HG03095 (cell line): ENCODE results near the gene PRKCA.
"Not testable (repeated sequence)": the region's sequence is repeated elsewhere in the genome, so short reads cannot be mapped to it uniquely, and the experiment has no call there.

ENCODE experiments used
- ATAC-seq: cut with Tn5 transposase; IDR thresholded peaks from one replicate; pipeline ENCODE4 v1.9.1; 2021; ENCODE audit warnings: moderate library complexity; ENCODE audit not compliant: unreplicated experiment

PRKCA gene

GRCh38 chr17:66480802-66481201 lies 178.4 kb downstream of the PRKCA start:
- ATAC-seq: no peak

- no peak for ATAC-seq
Measured at GRCh38 chr17:66481271-66481670, 178.9 kb downstream of the PRKCA start.

DNA sequence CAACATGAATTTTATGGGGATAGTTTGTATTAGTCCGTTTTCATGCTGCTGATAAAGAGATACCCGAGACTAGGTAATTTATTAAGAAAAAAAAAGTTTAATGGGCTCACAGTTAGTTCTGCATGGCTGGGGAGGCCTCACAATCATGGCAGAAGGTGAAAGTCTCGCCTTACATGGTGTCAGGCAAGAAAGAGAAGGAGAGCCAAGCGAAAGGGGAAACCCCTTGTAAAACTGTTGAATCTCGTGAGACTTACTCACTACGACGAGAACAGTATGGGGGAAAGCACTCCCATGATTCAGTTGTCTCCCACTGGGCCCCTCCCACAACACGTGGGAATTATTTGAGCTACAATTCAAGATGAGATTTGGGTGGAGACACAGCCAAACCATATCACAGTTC lies 181.5 kb downstream of the PRKCA start:
- no peak for ATAC-seq

DNA sequence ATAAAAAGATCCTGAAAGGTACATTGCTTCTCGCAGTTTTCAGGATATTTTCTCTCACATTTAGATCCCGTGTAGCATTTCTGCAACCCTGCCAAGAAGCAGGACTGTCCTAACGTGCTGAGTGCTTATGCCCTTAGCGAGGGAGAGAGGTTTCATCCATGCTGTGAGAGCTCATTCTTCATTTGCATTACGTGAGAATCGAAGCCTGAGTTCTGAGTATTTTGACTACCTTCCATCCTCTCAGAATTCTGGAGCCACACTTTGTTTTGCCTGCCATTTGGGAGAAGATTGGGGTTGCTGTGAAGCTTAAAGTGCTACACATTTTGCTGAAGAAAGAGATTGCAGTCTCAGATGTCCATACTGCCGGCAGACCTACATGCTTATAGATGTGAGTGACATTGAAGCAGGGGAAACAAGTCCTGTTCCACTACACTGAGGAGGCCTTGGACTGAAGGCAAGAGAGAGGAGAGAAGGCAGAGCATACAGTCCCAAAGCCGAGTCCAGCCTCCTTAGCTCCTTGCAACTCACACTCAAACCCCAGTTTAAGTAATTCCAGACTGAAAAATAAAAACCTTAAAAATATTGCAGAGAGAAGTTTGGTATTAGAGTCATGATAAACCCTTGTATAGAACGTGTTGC lies 183.0 kb downstream of the PRKCA start:
- no peak for ATAC-seq

- no peak for ATAC-seq
Measured at GRCh38 chr17:66487121-66487520, 184.7 kb downstream of the PRKCA start.

DNA sequence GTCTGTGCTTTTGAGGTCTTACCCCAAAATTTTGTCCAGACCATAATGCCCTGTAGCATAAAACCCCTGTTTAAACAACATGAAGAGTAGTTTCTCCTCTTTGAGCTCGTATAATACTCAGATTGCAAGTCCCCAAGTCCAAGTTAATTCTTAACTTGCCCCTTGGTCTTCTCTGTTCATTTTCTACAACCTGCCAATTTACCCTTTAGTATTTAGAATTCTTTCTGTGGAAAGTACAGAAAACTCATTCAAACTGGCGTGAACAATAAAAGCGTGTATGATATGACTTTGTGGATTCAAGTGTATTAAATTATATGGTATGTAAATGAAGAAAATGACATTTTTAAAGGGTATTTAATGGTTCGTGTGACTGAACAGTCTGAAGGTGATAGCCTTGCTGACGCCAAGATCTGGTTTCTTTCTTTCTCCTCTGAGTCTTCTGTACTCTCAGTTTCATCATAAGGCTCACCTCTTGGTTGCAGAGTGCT lies 185.6 kb downstream of the PRKCA start:
- ATAC-seq: no peak

DNA sequence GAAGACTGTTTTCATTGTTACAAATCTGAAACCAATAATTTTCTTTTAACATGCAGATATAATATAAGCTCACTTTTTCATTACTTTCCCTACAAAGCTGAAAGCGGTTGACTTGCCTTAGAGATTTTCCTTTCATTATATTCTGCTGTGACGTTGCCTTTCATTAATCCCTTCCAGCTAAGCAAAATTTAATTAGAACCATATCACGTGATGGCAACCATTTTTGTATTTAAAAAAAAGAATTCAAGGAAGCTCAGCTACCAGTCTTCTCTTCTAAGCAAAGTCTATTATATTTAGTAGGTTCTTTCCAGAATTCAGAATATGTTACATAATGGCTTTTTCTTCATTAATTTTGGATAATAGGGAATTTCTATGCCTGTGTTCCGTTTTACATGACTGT lies 186.5 kb downstream of the PRKCA start:
- ATAC-seq: no peak

DNA sequence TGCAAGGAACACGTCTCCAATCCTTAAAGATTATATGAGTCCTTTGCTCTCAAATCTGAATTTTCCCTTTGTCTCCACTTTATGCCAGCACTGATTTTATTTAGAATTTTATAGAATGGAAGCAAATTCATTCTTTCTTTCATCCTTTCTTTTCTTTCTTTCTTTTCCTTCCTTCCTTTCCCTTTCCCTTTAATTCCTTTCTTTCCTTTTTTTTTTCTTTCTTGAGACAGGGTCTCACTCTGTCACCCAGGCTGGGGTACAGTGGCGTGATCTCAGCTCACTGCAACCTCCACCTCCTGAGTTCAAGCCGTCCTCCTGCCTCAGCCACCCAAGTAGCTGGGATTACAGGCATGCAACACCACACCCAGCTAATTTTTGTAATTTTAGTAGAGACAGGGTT lies 187.2 kb downstream of the PRKCA start:
- not testable (repeated sequence) for ATAC-seq

GRCh38 chr17:66491213-66491612 lies 188.8 kb downstream of the PRKCA start:
- no peak for ATAC-seq

- ATAC-seq: no peak
Measured at GRCh38 chr17:66491665-66492064, 189.3 kb downstream of the PRKCA start.

DNA sequence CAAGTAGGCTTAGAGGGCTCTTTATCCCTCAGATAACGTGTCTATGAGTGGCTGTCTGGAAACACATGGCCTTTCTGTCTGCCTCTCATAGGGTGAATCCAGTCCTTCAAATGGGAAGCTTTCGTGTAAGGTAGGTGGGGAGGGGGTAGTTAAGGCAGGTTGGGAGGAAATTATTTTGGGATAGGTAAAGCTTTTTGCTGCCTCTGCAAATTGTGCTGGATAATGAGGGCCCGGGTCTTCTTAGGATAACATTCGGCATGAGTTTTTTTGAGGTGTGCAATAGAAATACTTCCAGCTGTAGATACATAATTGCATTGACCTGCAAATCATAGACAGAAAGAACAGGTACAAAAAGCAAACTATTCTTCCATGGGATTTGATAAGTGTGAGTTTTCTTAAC lies 189.7 kb downstream of the PRKCA start:
- ATAC-seq: no peak

DNA sequence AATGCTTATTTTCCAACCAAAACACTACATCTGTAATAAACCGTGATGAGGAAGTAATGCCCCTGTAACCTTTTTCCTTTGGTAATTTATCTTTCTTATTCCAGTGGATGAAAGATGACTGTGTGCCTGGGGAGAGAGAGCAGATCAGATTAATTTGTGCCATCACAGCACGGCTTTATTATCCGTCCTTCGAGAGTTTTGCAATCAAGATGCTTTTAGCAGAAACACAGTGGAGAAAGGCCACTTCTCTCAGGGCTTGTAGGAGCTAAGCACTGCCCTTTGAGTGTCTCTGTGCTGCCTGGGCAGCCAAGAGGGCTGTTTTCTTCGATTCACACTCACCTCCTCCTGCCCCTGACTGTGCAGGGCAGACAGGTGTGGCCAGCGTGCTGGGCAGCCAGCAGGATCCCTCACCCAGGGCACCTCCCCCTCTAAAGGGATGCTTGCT lies 190.2 kb downstream of the PRKCA start:
- no peak for ATAC-seq

DNA sequence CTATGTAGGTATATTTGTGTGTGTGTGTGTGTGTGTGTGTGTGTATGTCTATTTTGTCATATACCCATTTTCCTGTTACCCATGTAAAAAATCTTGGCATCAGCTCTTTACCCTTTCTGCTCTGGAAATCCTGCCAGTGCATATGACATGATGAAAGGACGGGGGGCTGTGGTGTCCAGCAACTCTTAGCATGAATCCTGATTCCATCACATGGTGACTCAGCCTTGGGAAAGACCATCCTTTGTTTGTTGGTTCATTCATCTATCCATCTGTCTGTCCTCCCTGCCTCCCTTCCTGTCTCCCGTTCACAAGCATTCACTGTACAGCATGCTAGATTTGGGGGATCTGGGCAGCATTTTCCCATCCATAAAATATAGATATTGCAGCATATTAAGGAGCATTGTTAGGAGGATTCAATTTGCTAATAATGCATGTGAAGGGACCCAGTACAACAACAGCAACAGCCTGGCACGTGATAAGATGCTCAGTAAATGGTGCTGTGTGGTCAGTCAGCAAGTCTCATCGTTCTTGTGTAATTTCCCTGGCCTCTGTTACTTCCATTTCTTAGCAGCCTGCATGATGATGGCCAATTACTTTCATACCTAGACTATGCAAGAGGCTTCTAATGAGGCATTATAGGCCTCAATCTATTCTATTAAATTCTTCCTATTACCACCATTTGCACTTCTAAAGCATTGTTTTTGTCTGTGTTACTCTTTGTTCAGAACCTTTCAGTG lies 191.0 kb downstream of the PRKCA start:
- ATAC-seq: no peak

DNA sequence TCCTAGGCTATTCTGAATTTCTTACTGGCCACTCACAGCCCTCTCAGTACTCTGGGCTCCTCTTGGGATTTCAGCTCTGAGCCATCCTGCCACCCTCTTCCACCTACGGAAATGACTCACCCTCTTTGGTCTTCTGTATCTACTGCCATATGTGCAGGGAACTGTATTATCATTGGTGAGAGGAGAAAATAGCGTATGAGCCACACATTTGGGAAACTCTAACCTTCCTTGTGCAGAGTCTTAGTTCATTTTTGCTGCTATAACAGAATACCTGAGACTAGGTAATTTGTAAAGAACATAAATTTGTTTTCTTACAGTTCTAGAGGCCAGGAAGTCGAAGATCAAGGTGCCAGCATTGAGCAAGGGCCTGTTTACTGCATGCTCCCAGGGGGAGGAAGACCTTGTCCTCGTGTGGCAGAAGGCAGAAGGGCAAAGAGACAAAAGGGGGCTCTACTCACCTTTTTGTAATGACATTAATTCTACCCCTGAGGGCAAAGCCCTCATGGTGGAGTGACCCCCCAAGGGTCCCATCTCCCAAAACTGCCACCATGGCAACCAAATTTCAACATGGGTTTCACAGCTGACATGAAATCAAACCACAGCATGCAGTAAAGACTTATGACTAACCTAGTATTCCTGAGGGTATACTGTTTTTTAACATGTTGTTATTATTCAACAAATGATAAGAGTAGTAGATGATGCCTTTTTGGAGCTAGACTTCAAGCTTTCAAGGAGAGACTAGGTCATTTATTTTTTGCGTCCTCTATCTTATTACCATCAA lies 191.8 kb downstream of the PRKCA start:
- no peak for ATAC-seq

DNA sequence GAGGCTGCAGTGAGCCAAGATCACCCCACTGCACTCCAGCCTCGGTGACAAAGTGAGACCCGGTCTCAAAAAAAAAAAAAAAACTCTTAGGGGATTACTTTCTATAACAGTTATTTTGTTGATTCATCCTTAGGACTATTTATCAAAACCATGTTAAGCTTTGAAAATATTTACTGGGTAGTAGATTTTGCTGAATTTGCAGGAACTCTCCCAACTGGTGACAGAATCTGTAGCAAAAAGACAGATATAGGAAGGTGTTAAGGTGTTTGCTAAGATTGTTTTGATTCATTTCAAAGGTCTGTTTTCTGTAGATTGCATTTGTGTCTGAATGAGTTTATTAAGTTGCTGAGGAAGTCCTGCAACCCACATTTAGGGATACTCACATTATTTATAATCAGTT lies 192.6 kb downstream of the PRKCA start:
- ATAC-seq: no peak

DNA sequence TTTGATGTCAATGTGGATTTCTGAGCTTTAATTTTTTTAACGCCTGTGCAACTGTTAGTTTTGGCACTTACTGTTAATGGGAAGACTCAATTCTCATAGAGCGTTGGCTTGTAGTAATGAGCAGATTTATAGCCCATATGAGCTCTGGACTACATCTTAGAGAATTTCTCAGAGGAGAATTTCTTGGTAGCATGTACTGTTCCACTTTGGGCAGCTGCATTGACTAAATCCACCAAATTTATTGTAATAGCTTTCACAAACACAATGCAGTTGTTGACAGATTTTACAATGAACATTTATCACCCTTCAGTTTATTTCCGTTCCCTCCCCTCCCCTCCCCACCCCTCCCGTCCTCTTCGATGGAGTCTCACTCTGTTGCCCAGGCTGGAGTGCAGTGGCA lies 193.9 kb downstream of the PRKCA start:
- no peak for ATAC-seq

- no peak for ATAC-seq
Measured at GRCh38 chr17:66498580-66498979, 196.2 kb downstream of the PRKCA start.

GRCh38 chr17:66506641-66507040 lies 204.2 kb downstream of the PRKCA start:
- ATAC-seq: no peak

- ATAC-seq: no peak
Measured at GRCh38 chr17:66507103-66507923, 204.9 kb downstream of the PRKCA start.

GRCh38 chr17:66507982-66508760 lies 205.8 kb downstream of the PRKCA start:
- no peak for ATAC-seq
